ENCODE results near the gene CNOT6.

CNOT6 gene

GRCh38 chr5:180583738-180584137, 89.6 kb downstream of the CNOT6 start:
- FAIRE-seq, result no peak

DNA sequence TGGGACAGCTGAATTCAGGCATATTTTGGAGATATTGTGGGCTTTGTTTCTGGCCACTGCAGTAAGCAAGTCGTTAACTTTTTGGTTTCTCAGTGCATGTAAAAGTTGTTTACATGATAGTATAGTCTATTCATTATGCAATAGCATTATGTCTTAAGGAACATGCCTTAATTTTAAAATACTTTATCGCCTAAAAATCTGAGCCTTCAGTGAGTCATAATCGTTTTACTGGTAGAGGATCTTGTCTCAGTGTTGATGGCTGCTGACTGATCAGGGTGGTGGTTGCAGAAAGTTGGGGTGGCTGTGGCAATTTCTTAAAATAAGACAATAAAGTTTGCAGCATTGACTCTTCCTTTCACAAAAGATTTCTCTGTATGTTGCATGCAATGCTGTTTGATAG, 92.0 kb downstream of the CNOT6 start:
- no peak for FAIRE-seq

DNA sequence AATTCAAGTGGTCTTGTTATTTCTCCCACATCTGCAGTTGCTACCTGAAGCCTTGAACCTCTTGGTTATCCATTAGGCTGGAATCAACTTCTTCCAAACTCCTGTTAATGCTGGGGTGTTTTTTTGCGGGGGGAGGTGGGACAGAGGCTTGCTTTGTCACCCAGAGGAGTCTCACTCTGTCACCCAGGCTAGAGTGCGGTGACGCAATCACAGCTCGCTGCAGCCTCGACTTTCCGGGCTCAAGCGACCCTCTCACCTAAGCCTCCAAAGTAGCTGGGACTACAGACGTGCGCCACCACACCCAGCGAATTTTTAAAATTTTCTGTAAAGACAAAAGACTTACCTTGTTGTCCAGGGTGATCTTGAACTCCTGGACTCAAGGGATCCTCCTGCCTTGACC, 92.7 kb downstream of the CNOT6 start:
- FAIRE-seq, result no peak

- no peak for FAIRE-seq
These were observed 95.8 kb downstream of the CNOT6 start for GRCh38 chr5:180589771-180590542.

GRCh38 chr5:180590543-180591310, 96.5 kb downstream of the CNOT6 start:
- no peak for FAIRE-seq

GRCh38 chr5:180591311-180591887, 97.2 kb downstream of the CNOT6 start, which contains the start of gene SCGB3A1:
Gene SCGB3A1, minus strand, starts transcription at chr5:180591499. Its CDS starts 37 bp downstream, at chr5:180591462.
- FAIRE-seq, result no peak

DNA sequence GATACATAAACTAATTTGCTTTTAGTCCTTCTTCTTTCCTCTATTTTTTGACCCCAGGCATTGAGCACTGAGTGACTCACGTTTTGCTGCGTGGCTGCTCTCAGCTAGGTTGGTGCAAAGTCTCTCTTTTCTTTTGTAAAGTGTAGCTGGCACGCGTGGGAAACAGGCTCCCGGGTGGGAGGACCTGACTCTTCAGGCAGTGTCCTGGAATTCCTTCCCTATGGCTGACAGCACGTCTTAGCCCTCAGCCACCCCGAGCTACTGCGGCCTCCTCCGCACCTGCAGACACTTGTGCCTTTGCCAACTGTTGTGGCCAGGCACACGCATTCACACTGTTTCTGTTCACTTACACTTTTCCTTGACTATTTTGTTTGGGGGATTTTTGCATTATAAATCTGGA, 98.0 kb downstream of the CNOT6 start:
- FAIRE-seq, result no peak

DNA sequence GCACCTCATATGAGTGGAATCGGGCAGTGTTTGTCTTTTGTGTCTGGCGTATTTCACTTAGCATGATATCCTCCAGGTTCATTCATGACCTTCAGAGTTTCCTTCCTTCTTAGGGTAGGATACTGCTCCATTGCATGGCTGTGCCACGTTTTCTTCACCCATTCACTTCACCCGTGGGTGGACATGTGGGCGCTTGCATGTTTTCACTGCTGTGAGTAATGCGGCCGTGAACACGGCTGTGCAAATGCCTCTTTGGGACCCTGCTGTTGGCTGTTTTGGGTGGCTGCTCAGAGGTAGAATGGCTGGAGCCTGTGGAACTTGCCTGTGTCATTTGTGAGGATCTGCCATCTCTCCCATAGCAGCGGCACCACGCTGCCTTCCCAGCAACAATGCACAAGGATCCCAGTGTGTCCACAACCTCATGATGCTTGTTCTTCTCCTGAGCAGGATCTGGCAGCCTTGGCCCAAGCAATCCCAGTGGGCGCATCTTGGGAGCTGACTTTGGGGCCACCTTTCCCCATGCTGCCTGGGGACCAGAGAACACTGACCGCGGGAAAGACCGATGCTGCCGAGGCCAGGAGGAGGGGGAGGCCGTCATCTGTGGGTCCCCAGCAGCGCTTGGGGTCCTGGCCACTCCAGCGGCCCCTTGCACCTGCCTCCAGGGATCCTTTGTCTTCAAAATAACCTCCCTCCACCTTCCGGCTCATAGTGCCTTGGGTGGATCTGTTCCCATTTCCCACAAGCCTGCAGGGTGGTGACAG, 99.4 kb downstream of the CNOT6 start:
- FAIRE-seq, result no peak

DNA sequence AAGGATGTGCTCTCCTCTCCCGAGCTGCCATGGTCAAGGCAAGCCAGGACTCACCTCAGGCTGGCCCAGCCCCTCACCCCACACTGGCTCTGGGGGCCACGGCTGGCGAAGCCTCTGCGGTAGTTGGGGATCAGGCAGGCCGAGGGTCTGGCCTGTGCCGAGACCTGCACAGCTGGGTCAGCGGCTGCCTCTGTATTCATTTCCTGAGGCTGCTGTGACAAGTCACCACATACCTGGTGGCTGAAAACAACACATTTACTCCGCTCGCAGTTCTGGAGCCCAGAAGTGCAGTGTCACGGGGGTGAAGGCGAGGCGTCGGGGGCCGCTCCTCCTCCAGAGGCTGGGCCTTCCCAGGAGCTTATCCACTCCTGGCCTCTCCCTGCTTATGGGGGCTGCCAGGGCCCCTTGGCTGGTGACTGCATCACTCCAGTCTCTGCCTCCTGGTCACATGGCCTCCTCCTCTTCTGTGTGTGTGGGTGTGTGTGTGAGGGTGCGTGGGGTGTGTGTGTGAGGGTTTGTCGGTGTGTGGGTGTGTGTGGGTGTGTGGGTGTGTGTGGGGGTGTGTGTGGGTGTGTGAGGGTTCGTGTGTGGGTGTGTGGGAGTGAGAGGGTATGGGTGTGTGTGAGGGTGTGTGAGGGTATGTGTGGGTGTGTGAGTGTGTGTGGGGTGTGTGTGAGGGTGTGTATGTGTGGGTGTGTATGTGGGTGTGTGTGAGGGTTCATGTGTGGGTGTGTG, 100.3 kb downstream of the CNOT6 start:
- FAIRE-seq, result no peak

- FAIRE-seq, result no peak
These were observed 100.8 kb downstream of the CNOT6 start for GRCh38 chr5:180595046-180595379.

- FAIRE-seq, result no peak
These were observed 101.4 kb downstream of the CNOT6 start for GRCh38 chr5:180595381-180596114.

- FAIRE-seq, result no peak
These were observed 102.0 kb downstream of the CNOT6 start for GRCh38 chr5:180596115-180596667.

- no peak for FAIRE-seq
These were observed 102.6 kb downstream of the CNOT6 start for GRCh38 chr5:180596668-180597231.

DNA sequence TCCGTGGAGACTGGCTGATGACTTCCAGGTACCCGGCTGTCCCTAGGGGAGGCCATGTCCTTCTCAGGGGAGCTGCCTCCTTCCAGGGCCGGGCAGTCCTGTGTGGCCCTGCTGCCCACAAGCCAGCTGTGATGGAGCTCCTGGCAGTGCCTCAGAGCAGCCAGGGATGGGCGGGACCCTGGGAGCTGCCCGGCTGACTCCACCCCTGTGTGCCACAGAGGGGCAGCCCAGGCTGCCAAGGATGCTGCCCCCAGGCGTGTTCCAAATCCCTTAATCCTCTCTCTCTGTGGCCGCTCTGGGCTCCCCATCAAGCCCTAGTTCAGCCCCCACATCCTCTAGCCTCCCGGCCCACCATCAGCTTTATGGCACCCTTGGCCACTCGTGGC, 104.1 kb downstream of the CNOT6 start:
- no peak for FAIRE-seq

- FAIRE-seq, result no peak
These were observed 104.8 kb downstream of the CNOT6 start for GRCh38 chr5:180598797-180599589.

DNA sequence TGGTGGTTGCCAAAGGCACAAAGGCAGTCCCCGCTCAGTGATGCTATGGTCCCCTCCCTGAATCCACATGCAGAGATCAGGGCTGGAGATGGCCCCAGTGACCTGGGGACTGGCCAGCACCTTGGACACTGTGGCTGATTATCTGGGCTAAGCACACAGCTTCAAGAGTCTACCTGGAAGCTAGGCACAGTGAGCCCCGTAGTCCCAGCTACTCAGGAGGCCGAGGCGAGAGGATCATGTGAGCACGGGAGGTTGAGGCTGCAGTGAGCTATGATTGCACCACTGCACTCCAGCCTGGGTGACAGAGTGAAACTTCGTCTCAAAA, 105.4 kb downstream of the CNOT6 start:
- FAIRE-seq, result no peak

GRCh38 chr5:180599981-180600553, 105.9 kb downstream of the CNOT6 start:
- FAIRE-seq, result no peak

GRCh38 chr5:180600554-180601041, 106.4 kb downstream of the CNOT6 start:
- no peak for FAIRE-seq

- no peak for FAIRE-seq
These were observed 107.7 kb downstream of the CNOT6 start for GRCh38 chr5:180601591-180602480.

Measured in TTC549 (cell line).